ENCODE data around the gene TCF25.

- TF ChIP-seq POLR2A (IDR thresholded peaks at IDR 0.05) (no peak), CTCF (IDR thresholded peaks at IDR 0.05) (no peak), POLR2AphosphoS5 (IDR thresholded peaks at IDR 0.05) (no peak)
Measured at GRCh38 chr16:89956505-89957215, 83.3 kb downstream of the TCF25 start.
